ENCODE data around the gene GNG14.
"Not testable (repeated sequence)": the region's sequence is repeated elsewhere in the genome, so short reads cannot be mapped to it uniquely, and the experiment has no call there.

Gene GNG14

DNA sequence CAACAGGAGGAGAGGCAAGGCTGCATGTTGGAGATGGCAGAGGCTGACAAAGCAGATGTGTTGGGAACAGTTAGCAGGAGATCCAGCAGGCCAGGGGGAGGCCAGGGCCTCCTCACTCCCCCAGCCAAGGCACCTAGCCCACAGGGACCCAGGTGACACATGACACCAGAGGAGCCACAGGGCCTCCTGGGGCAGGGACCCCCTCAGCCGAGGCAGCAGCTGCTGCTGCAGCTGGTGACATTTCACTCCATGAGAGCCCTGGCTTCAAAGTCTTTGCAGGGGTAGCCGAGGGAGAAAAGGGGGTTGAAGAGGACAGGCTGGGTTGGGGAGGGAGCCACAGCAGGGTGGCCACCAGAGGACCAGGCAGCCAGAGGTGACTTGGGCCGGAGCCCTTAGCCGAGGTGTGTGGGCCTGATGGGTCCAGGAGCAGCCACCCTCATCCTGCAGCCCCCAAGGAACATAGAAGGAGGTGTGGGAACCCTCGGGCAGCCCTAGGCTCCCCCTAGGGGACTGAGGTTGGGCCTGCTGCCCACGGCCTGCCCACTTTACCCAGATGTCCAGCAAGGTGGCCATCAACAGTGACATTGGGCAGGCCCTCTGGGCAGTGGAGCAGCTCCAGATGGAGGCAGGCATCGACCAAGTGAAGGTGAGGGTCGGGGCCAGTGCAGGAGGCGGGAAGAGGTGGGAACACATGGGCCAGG lies at the start of gene GNG14:
TSS of gene GNG14 (plus strand) at position 503 of the 701 bp plus-strand sequence. CDS start at position 554, 51 bp downstream.
- DNase-seq (ENCODE audit: low read depth) = no peak

- no peak for DNase-seq (ENCODE audit: low read depth)
Measured at GRCh38 chr19:12638611-12639182, 49.1 kb upstream of the GNG14 start.

DNA sequence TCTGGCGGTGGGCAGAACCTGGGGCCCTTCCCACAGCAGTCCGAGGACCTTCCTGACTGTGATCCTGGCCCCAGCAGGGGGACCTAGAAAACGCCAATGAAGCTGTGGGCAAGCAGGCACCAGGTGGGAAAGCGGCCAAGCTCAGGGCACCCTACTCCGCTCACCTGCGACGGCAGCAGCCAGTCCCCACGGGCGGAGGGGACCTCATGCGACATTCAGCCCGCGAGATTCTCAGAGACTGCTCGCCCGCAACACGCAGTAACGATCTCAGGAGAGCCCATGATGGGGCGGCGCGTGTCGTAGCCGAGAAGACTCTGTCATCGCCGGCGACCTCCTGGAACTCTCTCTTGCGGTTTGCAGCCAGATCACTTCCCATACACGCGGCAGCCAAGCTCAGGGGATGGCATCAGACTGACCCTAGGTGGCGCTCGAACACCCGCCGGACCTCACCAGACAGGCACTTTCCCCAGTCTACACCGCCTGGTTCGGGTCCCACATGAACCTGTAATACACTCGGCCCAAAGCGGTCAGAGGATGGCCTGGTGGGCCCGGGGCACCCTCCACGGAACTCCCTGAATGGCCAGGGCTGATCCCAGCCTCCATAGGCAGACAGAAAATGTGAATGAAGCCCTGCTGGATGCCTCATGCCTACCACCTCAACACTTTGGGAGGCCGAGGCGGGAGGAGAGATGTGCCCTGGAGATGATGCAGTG lies 47.7 kb upstream of the GNG14 start:
- peak; percentile 79 for DNase-seq (ENCODE audit: low read depth)

- no peak for DNase-seq (ENCODE audit: low read depth)
Measured at GRCh38 chr19:12641456-12641855, 46.3 kb upstream of the GNG14 start.

- no peak for DNase-seq (ENCODE audit: low read depth)
Measured at GRCh38 chr19:12642506-12642905, 45.3 kb upstream of the GNG14 start.

DNA sequence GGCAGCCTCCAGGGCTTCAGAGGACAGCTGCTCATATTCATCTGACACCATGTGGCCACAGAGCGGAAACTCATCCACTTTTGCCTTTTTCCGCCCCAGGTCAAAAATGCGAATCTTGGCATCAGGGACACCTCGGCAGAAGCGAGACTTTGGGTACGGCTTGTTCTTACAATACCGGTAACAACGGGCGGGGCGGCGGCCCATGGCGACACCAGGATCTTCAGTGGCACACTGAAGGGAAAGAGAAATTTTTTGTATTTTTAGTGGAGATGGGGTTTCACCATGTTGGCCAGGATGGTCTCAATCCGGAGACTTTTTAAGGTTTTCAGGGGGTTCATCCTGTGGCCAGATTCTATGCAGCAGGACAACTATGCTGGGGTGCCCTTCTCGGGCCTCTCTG lies 44.1 kb upstream of the GNG14 start:
- not testable (repeated sequence) for DNase-seq (ENCODE audit: low read depth)

DNA sequence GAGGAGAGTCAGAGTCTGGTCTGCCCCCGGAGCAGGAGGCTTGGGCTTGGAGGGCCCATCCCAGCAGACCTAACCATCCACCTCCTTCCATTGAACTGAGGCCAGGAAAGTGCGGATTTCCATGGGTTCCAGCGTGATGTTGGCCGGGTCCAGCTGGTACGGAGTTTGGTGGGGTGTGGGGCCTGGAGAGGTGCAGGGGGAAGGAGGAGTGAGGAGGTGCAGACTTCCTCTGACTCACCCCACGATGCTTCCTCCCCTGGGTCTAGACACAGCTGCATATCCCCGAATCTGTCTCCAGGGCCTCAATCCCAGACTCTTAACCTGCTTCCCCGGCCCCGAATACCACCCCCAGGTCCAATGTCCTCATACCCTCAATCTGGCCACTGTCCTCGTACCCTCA lies 41.2 kb upstream of the GNG14 start:
- no peak for DNase-seq (ENCODE audit: low read depth)

- DNase-seq (ENCODE audit: low read depth) = no peak
Measured at GRCh38 chr19:12647047-12647446, 40.8 kb upstream of the GNG14 start.

- DNase-seq (ENCODE audit: low read depth) = no peak
Measured at GRCh38 chr19:12647490-12648071, 40.2 kb upstream of the GNG14 start.

DNA sequence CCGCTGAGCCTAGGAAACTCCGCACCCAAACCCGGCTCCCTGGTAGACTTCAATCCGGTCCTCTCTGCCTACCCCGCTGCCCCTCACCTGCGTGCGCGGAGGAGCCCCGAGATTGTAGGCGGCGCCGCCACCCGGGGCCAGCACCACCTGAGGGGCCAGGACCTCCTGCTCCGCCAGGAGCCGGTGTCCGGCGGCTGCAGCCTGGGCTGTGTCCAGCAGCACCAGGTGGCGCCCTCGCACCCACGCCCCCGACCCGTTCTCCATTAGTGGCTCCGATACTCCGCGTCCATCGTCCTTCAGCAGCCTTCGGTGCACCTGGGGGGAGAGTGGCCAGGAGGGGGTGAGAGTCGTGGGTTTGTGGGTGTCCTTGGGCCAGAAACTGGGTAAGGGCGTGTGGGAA lies 39.7 kb upstream of the GNG14 start:
- no peak for DNase-seq (ENCODE audit: low read depth)

GRCh38 chr19:12649941-12650340 lies 37.9 kb upstream of the GNG14 start:
- DNase-seq (ENCODE audit: low read depth) = no peak

DNA sequence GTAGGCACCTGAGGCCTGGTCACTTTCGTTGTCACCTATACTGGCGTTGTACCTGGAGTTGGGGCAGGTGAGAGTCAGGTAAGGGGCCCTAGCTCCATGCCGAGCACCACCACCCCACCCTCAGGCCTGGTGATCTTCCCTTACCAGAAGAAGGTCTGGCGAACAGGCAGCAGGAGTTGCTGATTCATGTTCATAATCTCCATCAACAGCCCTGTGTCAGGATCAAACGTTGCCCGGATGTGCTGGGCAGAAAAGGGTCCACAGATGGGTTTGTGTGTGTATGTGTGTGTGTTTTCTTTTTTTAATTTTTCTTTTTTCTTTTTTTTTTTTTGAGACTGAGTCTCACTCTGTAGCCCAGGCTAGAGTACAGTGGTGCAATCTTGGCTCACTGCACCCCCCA lies 35.6 kb upstream of the GNG14 start:
- no peak for DNase-seq (ENCODE audit: low read depth)

DNA sequence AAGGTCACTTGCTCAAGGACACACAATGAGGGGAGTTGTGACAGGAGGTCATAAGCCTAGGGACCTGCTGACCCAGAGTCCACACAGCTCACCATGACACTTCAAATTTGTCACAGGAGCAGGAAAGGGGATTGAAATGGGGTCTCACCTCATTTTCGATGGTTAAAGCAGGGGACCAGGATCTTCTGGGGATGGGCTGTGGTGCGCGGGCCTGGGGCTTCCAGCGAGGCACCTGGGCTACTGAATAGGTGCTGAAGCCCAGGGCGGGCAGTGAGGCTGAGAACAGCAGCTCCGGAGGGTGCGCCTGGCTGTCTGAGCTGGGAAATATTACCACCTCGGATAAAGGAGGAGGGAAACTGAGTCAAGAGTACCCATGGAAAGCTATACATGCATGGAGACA lies 32.3 kb upstream of the GNG14 start:
- no peak for DNase-seq (ENCODE audit: low read depth)

DNA sequence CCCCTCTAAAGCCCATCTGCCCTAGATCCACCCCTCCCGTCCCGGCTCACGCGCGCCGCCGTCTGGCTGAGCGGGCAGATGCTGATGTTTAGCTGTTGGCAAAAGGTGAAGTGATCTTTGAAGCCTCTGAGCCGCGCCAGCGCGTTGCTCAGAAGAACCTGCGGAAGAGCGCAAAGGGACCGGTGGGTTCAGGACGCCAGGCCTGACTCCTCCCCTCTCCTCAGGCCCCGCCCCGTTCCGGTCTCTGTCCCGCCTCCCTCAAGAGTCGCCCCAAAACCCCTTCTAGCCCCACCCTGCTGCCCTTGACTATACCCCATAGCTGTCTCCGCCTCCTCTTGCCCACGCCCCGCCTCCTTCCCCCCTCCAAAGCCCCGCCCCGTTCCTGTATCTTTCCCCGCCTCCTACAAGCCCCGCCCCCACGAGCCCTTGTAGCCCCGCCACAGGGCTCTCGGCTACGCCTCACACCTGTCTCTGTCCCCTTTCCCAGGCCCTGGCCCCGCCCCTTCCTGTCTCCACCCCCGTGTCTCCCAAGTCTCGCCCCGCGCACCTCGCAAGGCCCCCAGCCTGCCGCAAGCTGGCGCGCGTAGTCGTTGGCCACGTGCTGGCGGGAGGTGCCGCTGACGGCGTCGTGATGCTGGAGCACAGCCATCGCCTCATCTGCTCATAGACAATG lies 30.8 kb upstream of the GNG14 start:
- no peak for DNase-seq (ENCODE audit: low read depth)

DNA sequence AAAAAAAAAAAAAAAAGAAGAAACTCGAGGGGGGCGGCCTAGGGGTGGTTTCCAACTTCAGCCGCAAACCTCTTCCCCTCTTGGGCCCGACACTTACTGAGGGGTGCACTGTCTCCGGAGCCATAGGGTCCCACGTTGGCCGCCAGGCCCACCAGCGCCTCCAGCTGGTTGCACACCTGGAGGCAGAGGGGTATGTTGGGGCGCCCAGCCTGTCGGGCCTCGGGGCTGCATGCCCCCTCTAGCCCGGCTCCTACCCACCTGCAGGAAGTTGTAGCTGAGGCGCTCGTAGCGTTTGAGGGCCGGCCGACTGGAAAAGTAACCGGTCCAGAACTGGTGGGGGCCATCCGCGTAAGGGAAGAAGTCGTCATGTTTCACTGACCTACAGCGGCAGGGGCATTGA lies 29.8 kb upstream of the GNG14 start:
- no peak for DNase-seq (ENCODE audit: low read depth)

GRCh38 chr19:12660980-12661379 lies 26.8 kb upstream of the GNG14 start:
- no peak for DNase-seq (ENCODE audit: low read depth)

GRCh38 chr19:12664406-12665280 lies 23.2 kb upstream of the GNG14 start:
- no peak for DNase-seq (ENCODE audit: low read depth)

DNA sequence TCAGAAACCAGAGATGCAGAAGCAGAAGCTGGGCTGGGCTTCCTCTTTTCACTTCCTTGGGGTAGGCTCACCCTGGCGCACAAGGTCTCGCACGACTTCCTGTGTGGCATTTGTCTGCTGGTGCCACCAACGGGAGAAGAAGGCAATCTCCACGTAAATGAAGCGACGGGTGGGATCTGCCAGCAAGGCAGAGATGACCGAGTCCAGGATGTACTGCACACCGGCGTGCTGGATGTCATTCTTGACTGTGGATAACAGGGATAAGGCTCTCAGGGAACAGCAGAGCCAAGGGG lies 22.6 kb upstream of the GNG14 start:
- no peak for DNase-seq (ENCODE audit: low read depth)

GRCh38 chr19:12665671-12666264 lies 22.0 kb upstream of the GNG14 start:
- no peak for DNase-seq (ENCODE audit: low read depth)

DNA sequence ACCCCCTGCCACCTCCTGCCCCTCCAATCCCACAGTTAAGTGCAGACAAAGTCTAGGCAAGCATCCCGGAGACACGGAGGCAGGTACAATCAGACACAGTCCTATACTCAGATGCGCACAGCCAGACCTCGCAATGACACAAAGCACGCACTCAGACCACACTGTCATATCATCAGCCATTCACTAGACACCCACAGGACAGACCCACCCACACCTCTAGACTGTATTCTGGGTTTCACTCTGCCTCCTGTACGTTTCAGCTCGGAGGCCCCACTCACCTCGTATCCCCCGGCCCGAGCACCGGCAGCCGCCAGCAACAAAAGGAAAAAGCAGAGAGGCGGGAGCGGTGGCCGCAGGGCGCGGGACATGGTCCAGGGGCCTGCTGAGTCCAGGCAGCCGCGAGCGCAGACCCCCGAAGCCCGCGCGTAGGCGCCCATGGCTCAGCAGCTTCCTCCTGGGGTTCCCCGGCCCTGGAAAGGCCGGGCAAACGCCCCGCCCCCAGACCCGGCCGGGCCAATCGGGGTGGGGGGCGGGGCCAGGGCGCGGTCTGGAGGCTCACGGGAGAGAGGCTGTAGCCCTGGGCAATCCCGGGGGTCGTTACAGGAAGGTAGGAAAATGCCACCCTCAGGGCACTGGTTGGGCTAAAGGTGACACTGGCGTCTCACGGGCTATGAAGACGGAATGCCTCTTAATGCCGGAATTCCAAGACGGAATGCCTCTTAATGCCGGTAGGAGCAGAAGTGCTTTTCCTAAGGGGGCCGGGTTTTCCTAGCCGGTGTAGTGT lies 21.3 kb upstream of the GNG14 start, which contains the start of the genes MAN2B1 and WDR83:
TSS of gene MAN2B1 (minus strand) at position 478 of the 784 bp plus-strand sequence. CDS start at position 437, 41 bp downstream.
TSS of gene WDR83 (plus strand) at position 543 of the 784 bp plus-strand sequence. CDS start 2,984 bp downstream, outside the sequence.
- DNase-seq (ENCODE audit: low read depth) = no peak

Measured in CMK (cell line).